Smooth muscle cell (in vitro differentiated cells): ENCODE data around the gene SMC5. TPM values are rescaled to one million over a fixed set of nuclear protein-coding genes. Genes with fewer than 3 reads are reported as not detected.

Experiments
- DNase-seq: peaks from one replicate; lab custom pipeline; 2025; ENCODE audit not compliant: unreplicated experiment; lab: John Stamatoyannopoulos, UW
- H2AFZ ChIP-seq: fragments of 200-600 bp; sonication (generic); 2 replicates; pipeline ENCODE4 v1.6.0; 2016; ENCODE audit warnings: antibody characterized with exemption, low read depth, mild to moderate bottlenecking
- H3F3A ChIP-seq: fragments of 200-600 bp; sonication (generic); 2 replicates; pipeline ENCODE4 v1.6.0; 2017; ENCODE audit warnings: antibody characterized with exemption, low read depth
- H3K27ac ChIP-seq: fragments of 200-600 bp; sonication (generic); 2 replicates; pipeline ENCODE4 v1.5.1; 2016; ENCODE audit warnings: low read depth, mild to moderate bottlenecking
- H3K27me3 ChIP-seq: fragments of 200-600 bp; sonication (generic); 2 replicates; pipeline ENCODE4 v1.6.1; 2016; ENCODE audit warnings: low read depth, mild to moderate bottlenecking
- H3K36me3 ChIP-seq: fragments of 200-600 bp; sonication (generic); 2 replicates; pipeline ENCODE4 v1.5.1; 2016; ENCODE audit warnings: low read depth
- H3K4me1 ChIP-seq: fragments of 200-600 bp; sonication (generic); 2 replicates; pipeline ENCODE4 v1.5.1; 2016; ENCODE audit warnings: low read depth
- H3K4me2 ChIP-seq: fragments of 200-600 bp; sonication (generic); 2 replicates; pipeline ENCODE4 v1.6.0; 2016; ENCODE audit warnings: mild to moderate bottlenecking
- H3K4me3 ChIP-seq: fragments of 200-600 bp; sonication (generic); 2 replicates; pipeline ENCODE4 v1.5.1; 2016; ENCODE audit warnings: mild to moderate bottlenecking
- H3K79me2 ChIP-seq: fragments of 200-600 bp; sonication (generic); 2 replicates; pipeline ENCODE4 v1.6.0; 2016; ENCODE audit warnings: low read depth, mild to moderate bottlenecking
- H3K9ac ChIP-seq: fragments of 200-600 bp; sonication (generic); 2 replicates; pipeline ENCODE4 v1.6.0; 2016; ENCODE audit warnings: low read depth
- H3K9me3 ChIP-seq: fragments of 200-600 bp; sonication (generic); replicated peaks from 2 replicates; pipeline ENCODE4 v1.5.1; 2016; ENCODE audit warnings: low read depth
- H4K20me1 ChIP-seq: fragments of 200-600 bp; sonication (generic); 2 replicates; pipeline ENCODE4 v1.6.0; 2016; ENCODE audit warnings: low read depth
- CTCF ChIP-seq: fragments of 200-600 bp; sonication (generic); IDR thresholded peaks from 2 replicates; pipeline ENCODE4 v1.5.1; 2017; ENCODE audit warnings: borderline replicate concordance, mild to moderate bottlenecking, antibody characterized with exemption; ENCODE audit not compliant: insufficient read depth, poor library complexity, severe bottlenecking
- WGBS: methylation state at CpG from one replicate; pipeline ENCODE4 v1.1.7; 2016; ENCODE audit warnings: low lambda C conversion rate; 5-methylcytosine and 5-hydroxymethylcytosine counted together
- polyA plus RNA-seq: library from polyadenylated mRNA; unstranded; fragments of >200 nt; fragmentation: Nextera tagmentation; extraction: Ambion mirVana; gene quantifications from 2 replicates; pipeline ENCODE4 v1.2.1, GENCODE V29; 2016
- total RNA-seq: library from RNA; depleted of rRNA; stranded (reverse); fragments of >200 nt; gene quantifications from 2 replicates; pipeline ENCODE4 v1.2.3, GENCODE V29; 2014

Gene SMC5
- total and polyA plus RNA-seq, 2 experiments from 2014 or later: 31.2 to 81.4 TPM

GRCh38 chr9:70292253-70292652 is 33.5 kb downstream of the SMC5 start:
- Histone ChIP-seq H3K9me3 (no peaks in the 10 kb centered on the region), H4K20me1 (peaks cover 81% of the 10 kb centered on the region), H3F3A (no peaks in the 10 kb centered on the region), H3K79me2 (peaks cover 78% of the 10 kb centered on the region), H3K4me1 (no peaks in the 10 kb centered on the region), H3K27me3 (no peaks in the 10 kb centered on the region), H3K27ac (no peak overlapping the region), H2AFZ (no peak overlapping the region), H3K9ac (no peak overlapping the region), H3K4me3 (no peak overlapping the region), H3K4me2 (no peak overlapping the region), H3K36me3 (peaks cover 29% of the 10 kb centered on the region)
- 100% methylated on average over 1 of the region's 1 CpG for WGBS
- no peak for TF ChIP-seq CTCF
- DNase-seq: no peak

- WGBS: 87% methylated on average over 1 of the region's 1 CpG
- Histone ChIP-seq H3K36me3 (peaks cover 36% of the 10 kb centered on the region), H3K27me3 (no peaks in the 10 kb centered on the region), H3K4me2 (no peak overlapping the region), H3K9me3 (no peaks in the 10 kb centered on the region), H2AFZ (no peak overlapping the region), H3K9ac (no peak overlapping the region), H3K79me2 (peaks cover 78% of the 10 kb centered on the region), H4K20me1 (peaks cover 80% of the 10 kb centered on the region), H3K27ac (no peak overlapping the region), H3K4me3 (no peak overlapping the region), H3K4me1 (no peaks in the 10 kb centered on the region), H3F3A (no peaks in the 10 kb centered on the region)
- TF ChIP-seq CTCF: no peak
- no peak for DNase-seq
Measured at GRCh38 chr9:70293214-70293613, 34.4 kb downstream of the SMC5 start.

- Histone ChIP-seq H3K9ac (no peak overlapping the region), H3K4me1 (no peaks in the 10 kb centered on the region), H2AFZ (no peak overlapping the region), H4K20me1 (peaks cover 59% of the 10 kb centered on the region), H3K4me3 (no peak overlapping the region), H3K36me3 (peaks cover 53% of the 10 kb centered on the region), H3F3A (no peaks in the 10 kb centered on the region), H3K9me3 (no peaks in the 10 kb centered on the region), H3K4me2 (no peak overlapping the region), H3K27ac (peak overlapping the region; percentile 10), H3K27me3 (no peaks in the 10 kb centered on the region), H3K79me2 (peaks cover 70% of the 10 kb centered on the region)
- no peak for DNase-seq
- no peak for TF ChIP-seq CTCF
- WGBS: 73% methylated on average over 1 of the region's 1 CpG
Measured at GRCh38 chr9:70297141-70297540, 38.4 kb downstream of the SMC5 start.

- Histone ChIP-seq H3K79me2 (peaks cover 64% of the 10 kb centered on the region), H3K4me2 (no peak overlapping the region), H3K36me3 (peaks cover 41% of the 10 kb centered on the region), H3K27ac (no peak overlapping the region), H3K9me3 (no peaks in the 10 kb centered on the region), H3F3A (no peaks in the 10 kb centered on the region), H2AFZ (no peak overlapping the region), H3K4me1 (no peaks in the 10 kb centered on the region), H4K20me1 (peaks cover 54% of the 10 kb centered on the region), H3K27me3 (no peaks in the 10 kb centered on the region), H3K4me3 (no peak overlapping the region), H3K9ac (no peak overlapping the region)
- WGBS: 100% methylated on average over 1 of the region's 1 CpG
- DNase-seq: no peak
- no peak for TF ChIP-seq CTCF
Measured at GRCh38 chr9:70298245-70298771, 39.5 kb downstream of the SMC5 start.
